GM10266 (cell line): ENCODE results near the gene PAFAH1B2.

Experiments used
- DNase-seq: peaks from one replicate; pipeline ENCODE4 v3.0.0; 2012; ENCODE audit errors: extremely low spot score
- TF ChIP-seq, protein P1 (sequence below): IDR thresholded peaks from 2 replicates; pipeline ENCODE4 v1.5.1; 2012; ENCODE audit warnings: mild to moderate bottlenecking, low read depth; ENCODE audit not compliant: control insufficient read depth, insufficient read depth; ENCODE audit errors: missing control alignments

Gene PAFAH1B2

GRCh38 chr11:117170210-117170609, 26.1 kb downstream of the PAFAH1B2 start:
- DNase-seq: no peak
- TF ChIP-seq, protein P1, sequence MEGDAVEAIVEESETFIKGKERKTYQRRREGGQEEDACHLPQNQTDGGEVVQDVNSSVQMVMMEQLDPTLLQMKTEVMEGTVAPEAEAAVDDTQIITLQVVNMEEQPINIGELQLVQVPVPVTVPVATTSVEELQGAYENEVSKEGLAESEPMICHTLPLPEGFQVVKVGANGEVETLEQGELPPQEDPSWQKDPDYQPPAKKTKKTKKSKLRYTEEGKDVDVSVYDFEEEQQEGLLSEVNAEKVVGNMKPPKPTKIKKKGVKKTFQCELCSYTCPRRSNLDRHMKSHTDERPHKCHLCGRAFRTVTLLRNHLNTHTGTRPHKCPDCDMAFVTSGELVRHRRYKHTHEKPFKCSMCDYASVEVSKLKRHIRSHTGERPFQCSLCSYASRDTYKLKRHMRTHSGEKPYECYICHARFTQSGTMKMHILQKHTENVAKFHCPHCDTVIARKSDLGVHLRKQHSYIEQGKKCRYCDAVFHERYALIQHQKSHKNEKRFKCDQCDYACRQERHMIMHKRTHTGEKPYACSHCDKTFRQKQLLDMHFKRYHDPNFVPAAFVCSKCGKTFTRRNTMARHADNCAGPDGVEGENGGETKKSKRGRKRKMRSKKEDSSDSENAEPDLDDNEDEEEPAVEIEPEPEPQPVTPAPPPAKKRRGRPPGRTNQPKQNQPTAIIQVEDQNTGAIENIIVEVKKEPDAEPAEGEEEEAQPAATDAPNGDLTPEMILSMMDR: no peak

- TF ChIP-seq, protein P1: no peak
- DNase-seq: no peak
These were observed 26.9 kb downstream of the PAFAH1B2 start for GRCh38 chr11:117171007-117171403.

GRCh38 chr11:117171404-117172061, 27.4 kb downstream of the PAFAH1B2 start:
- no peak for DNase-seq
- TF ChIP-seq, protein P1: no peak

- DNase-seq: no peak
- TF ChIP-seq, protein P1: no peak
These were observed 28.8 kb downstream of the PAFAH1B2 start for GRCh38 chr11:117172724-117173421.

GRCh38 chr11:117175104-117175503, 31.0 kb downstream of the PAFAH1B2 start:
- TF ChIP-seq, protein P1: no peak
- DNase-seq: no peak

DNA sequence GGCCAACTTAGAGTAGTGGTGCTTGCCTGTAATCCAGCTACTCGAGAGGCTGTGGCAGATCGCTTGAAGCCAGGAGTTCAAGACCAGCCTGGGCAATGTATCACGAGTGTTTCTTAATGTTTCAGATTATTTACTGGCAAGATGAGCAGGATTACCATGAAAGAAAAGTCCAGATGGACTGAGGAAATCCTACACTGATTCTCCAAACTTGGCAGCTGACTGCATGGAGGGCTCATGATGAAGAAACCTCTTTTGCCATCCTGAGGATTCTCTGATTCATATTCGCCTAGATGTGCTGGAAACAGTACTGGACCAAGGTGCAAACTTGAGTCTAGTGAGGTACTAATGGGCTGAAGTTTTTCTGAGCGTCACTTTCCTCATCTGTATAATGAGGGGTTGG, 31.7 kb downstream of the PAFAH1B2 start:
- no peak for DNase-seq
- TF ChIP-seq, protein P1: no peak

GRCh38 chr11:117176186-117176585, 32.1 kb downstream of the PAFAH1B2 start:
- TF ChIP-seq, protein P1: no peak
- no peak for DNase-seq
